Measurements from ENCODE around the gene LRTM1.

The LRTM1 gene

DNA sequence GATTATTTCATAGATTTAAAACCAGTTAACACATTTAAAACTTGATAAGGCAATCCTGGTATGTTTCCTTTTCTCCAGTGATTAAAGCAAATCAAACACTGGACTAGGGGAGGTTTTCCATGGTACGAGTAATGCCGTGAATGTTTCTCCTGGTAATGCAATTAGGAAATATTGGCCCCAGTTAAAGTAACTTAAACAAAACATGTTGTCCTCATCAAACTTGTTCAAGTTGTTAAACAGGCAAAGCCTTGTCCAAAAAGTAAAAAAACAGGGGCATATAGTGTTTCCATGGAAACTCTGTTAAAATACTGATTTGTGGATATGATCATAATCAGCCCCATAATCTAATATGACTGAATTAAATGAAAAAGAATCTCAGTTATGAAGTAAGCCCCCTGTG is 13.1 kb upstream of the LRTM1 start:
- Histone ChIP-seq H3K4me3 (replicated peaks; ENCODE audit: insufficient read depth, low read length) (no peak overlapping the region), H3K27me3 (ENCODE audit: insufficient read depth, poor library complexity, severe bottlenecking) (peaks cover 4% of the 10 kb centered on the region), H3K27ac (replicated peaks) (no peak overlapping the region)
- TF ChIP-seq, protein P1, sequence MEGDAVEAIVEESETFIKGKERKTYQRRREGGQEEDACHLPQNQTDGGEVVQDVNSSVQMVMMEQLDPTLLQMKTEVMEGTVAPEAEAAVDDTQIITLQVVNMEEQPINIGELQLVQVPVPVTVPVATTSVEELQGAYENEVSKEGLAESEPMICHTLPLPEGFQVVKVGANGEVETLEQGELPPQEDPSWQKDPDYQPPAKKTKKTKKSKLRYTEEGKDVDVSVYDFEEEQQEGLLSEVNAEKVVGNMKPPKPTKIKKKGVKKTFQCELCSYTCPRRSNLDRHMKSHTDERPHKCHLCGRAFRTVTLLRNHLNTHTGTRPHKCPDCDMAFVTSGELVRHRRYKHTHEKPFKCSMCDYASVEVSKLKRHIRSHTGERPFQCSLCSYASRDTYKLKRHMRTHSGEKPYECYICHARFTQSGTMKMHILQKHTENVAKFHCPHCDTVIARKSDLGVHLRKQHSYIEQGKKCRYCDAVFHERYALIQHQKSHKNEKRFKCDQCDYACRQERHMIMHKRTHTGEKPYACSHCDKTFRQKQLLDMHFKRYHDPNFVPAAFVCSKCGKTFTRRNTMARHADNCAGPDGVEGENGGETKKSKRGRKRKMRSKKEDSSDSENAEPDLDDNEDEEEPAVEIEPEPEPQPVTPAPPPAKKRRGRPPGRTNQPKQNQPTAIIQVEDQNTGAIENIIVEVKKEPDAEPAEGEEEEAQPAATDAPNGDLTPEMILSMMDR (IDR thresholded peaks at IDR 0.05; ENCODE audit: insufficient read depth, low read length): no peak
- DNase-seq (ENCODE audit: low read depth in 1 of 2, low spot score in 1 of 2): no peak

DNA sequence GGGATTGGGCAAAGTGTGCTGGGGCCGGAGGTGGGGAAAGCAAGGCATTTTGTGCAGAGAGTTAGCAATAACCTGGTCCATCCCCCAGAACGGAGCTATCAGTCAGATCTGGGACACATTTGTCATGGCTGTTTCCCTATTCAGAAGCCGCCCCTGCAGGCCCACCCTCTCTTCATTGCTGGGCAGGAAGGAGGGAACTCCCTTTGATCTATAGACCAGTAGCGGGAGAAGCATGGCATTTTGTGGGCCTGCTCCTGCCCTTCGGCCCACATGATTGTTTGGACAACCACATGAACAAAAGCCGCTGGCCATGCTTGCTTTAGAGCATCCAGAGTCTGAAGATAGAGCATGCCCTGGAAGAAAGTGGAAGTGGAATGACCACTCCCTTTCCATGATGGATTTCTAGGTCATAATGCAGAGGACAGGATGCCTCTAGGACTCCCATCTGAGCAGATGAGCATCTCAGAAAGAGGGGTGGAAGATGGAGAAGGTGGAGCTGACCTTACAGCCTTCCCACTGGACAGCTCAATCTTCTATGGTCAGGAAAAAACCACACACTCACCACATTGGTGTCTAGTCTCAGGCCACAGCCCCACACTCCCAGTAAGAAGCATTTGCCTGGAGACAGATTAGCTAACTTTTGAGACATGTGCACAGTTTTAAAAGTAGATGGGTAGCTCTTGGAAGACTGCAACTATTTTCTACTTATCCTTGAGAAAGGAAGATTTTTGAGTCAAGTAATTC is 11.9 kb upstream of the LRTM1 start:
- Histone ChIP-seq H3K4me3 (replicated peaks; ENCODE audit: insufficient read depth, low read length) (no peak overlapping the region), H3K27me3 (ENCODE audit: insufficient read depth, poor library complexity, severe bottlenecking) (peaks cover 2% of the 10 kb centered on the region), H3K27ac (replicated peaks) (no peak overlapping the region)
- TF ChIP-seq, protein P2, sequence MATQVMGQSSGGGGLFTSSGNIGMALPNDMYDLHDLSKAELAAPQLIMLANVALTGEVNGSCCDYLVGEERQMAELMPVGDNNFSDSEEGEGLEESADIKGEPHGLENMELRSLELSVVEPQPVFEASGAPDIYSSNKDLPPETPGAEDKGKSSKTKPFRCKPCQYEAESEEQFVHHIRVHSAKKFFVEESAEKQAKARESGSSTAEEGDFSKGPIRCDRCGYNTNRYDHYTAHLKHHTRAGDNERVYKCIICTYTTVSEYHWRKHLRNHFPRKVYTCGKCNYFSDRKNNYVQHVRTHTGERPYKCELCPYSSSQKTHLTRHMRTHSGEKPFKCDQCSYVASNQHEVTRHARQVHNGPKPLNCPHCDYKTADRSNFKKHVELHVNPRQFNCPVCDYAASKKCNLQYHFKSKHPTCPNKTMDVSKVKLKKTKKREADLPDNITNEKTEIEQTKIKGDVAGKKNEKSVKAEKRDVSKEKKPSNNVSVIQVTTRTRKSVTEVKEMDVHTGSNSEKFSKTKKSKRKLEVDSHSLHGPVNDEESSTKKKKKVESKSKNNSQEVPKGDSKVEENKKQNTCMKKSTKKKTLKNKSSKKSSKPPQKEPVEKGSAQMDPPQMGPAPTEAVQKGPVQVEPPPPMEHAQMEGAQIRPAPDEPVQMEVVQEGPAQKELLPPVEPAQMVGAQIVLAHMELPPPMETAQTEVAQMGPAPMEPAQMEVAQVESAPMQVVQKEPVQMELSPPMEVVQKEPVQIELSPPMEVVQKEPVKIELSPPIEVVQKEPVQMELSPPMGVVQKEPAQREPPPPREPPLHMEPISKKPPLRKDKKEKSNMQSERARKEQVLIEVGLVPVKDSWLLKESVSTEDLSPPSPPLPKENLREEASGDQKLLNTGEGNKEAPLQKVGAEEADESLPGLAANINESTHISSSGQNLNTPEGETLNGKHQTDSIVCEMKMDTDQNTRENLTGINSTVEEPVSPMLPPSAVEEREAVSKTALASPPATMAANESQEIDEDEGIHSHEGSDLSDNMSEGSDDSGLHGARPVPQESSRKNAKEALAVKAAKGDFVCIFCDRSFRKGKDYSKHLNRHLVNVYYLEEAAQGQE (IDR thresholded peaks at IDR 0.05; ENCODE audit: insufficient replicate concordance, low read depth): no peak
- TF ChIP-seq SPI1 (IDR thresholded peaks at IDR 0.05; ENCODE audit: borderline replicate concordance, low read depth) (no peak), POLR2AphosphoS5 (IDR thresholded peaks at IDR 0.05; ENCODE audit: low read depth) (no peak), GABPA (IDR thresholded peaks at IDR 0.05; ENCODE audit: low read depth) (no peak)
- TF ChIP-seq, protein P1 (IDR thresholded peaks at IDR 0.05; ENCODE audit: insufficient read depth, low read length): no peak
- DNase-seq (ENCODE audit: low read depth in 1 of 2, low spot score in 1 of 2): no peak

DNA sequence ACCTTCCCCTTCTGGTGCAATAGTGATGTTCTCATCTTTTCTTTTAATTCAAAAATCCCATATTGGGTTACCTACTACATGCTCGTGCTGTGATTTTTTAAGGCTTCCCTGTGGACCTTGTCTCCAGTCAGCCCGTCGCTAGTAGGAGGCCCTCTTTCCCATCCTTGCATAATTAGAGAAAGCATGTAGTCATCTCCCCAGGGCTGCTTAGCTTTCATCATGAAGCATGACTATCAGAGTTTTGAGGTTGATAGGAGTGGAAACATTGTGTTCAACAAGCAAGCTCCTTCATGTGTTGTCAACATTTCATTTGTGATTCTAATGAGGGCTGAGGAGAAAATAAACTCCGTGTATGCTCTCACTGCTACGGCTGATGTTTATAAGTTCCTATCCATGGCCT is 8.7 kb upstream of the LRTM1 start:
- no peak for DNase-seq (ENCODE audit: low read depth in 1 of 2, low spot score in 1 of 2)
- no peak overlapping the region for H3K27ac ChIP-seq (replicated peaks)
- no peak for TF ChIP-seq GABPA (IDR thresholded peaks at IDR 0.05; ENCODE audit: low read depth)
- TF ChIP-seq, protein P1 (IDR thresholded peaks at IDR 0.05; ENCODE audit: insufficient read depth, low read length): no peak
- TF ChIP-seq POLR2AphosphoS5 (IDR thresholded peaks at IDR 0.05; ENCODE audit: low read depth): no peak
- no peak for TF ChIP-seq SPI1 (IDR thresholded peaks at IDR 0.05; ENCODE audit: borderline replicate concordance, low read depth)
- peaks cover 2% of the 10 kb centered on the region for H3K27me3 ChIP-seq (ENCODE audit: insufficient read depth, poor library complexity, severe bottlenecking)
- H3K4me3 ChIP-seq (replicated peaks; ENCODE audit: insufficient read depth, low read length): no peak overlapping the region

DNA sequence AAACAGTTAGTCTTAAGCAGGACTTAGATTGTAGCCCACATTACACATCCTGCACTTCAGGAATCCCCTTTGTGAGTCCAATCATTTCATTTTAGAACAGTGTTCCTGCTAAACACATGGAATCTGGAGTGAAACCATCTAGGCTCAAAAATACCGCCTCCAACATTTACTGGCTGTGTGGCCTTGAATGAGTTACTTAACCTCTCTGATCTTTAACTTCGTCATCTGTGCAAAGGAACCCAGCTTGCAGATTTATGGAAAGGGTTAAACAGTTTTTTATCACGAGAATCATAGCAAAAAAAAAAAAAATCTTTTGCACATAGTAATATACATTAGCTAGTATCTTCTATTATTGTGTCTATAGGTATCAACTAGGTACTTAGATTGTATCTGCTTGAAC is 8.0 kb upstream of the LRTM1 start:
- H3K27me3 ChIP-seq (ENCODE audit: insufficient read depth, poor library complexity, severe bottlenecking): peaks cover 2% of the 10 kb centered on the region
- TF ChIP-seq, protein P2 (IDR thresholded peaks at IDR 0.05; ENCODE audit: insufficient replicate concordance, low read depth): no peak
- TF ChIP-seq, protein P1 (IDR thresholded peaks at IDR 0.05; ENCODE audit: insufficient read depth, low read length): no peak
- no peak for TF ChIP-seq GABPA (IDR thresholded peaks at IDR 0.05; ENCODE audit: low read depth)
- TF ChIP-seq SPI1 (IDR thresholded peaks at IDR 0.05; ENCODE audit: borderline replicate concordance, low read depth): no peak
- no peak for TF ChIP-seq POLR2AphosphoS5 (IDR thresholded peaks at IDR 0.05; ENCODE audit: low read depth)
- no peak overlapping the region for H3K4me3 ChIP-seq (replicated peaks; ENCODE audit: insufficient read depth, low read length)
- H3K27ac ChIP-seq (replicated peaks): no peak overlapping the region
- DNase-seq (ENCODE audit: low read depth in 1 of 2, low spot score in 1 of 2): no peak
